Measurements from ENCODE around the gene GNG12. TPM values are rescaled to one million over a fixed set of nuclear protein-coding genes. Genes with fewer than 3 reads are reported as not detected.

Gene GNG12
- total RNA-seq, 2 experiments from 2014 or later, result not detected

GRCh38 chr1:67711158-67711854, 122.0 kb downstream of the GNG12 start:
- Mint-ChIP-seq H3K27me3 (no peaks in the 10 kb centered on the region), H3K4me3 (no peak overlapping the region), H3K9me3 (no peaks in the 10 kb centered on the region), H3K4me1 (ENCODE audit: low read depth) (no peaks in the 10 kb centered on the region), H3K36me3 (ENCODE audit: low read depth) (no peaks in the 10 kb centered on the region), H3K27ac (no peak overlapping the region)
- DNase-seq (no peak), ATAC-seq (ENCODE audit: poor library complexity) (no peak)
- no peak overlapping the region for H3K27ac ChIP-seq (ENCODE audit: low read depth in 1 of 2, low read length in 2 of 2)
- H3K27me3 ChIP-seq (ENCODE audit: control insufficient read depth in 1 of 2, insufficient read depth in 2 of 2, low read length in 2 of 2), result no peaks in the 10 kb centered on the region
- no peaks in the 10 kb centered on the region for H3K36me3 ChIP-seq (ENCODE audit: insufficient read depth, low read length)
- no peak overlapping the region for H3K4me3 ChIP-seq (ENCODE audit: low read length)
- CTCF ChIA-PET, result no interaction called here
- TF ChIP-seq, protein P1, sequence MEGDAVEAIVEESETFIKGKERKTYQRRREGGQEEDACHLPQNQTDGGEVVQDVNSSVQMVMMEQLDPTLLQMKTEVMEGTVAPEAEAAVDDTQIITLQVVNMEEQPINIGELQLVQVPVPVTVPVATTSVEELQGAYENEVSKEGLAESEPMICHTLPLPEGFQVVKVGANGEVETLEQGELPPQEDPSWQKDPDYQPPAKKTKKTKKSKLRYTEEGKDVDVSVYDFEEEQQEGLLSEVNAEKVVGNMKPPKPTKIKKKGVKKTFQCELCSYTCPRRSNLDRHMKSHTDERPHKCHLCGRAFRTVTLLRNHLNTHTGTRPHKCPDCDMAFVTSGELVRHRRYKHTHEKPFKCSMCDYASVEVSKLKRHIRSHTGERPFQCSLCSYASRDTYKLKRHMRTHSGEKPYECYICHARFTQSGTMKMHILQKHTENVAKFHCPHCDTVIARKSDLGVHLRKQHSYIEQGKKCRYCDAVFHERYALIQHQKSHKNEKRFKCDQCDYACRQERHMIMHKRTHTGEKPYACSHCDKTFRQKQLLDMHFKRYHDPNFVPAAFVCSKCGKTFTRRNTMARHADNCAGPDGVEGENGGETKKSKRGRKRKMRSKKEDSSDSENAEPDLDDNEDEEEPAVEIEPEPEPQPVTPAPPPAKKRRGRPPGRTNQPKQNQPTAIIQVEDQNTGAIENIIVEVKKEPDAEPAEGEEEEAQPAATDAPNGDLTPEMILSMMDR (IDR thresholded peaks at IDR 0.05), result no peak
- H3K4me1 ChIP-seq (ENCODE audit: insufficient read depth, low read length), result no peaks in the 10 kb centered on the region
- intact Hi-C loops (cut with DNase I, micrococcal nuclease), result no loop called here
- H3K9me3 ChIP-seq (ENCODE audit: control insufficient read depth in 1 of 2, insufficient read depth in 1 of 2, low read length in 2 of 2), result no peaks in the 10 kb centered on the region
- POLR2A ChIA-PET, result interaction anchor here (0.9 to 1.5 kb wide), 3 partner anchors 9 to 25 kb away, joined by 3 to 6 read pairs (median 3); no protein-coding TSS in a partner anchor

GRCh38 chr1:67710417-67710816, 122.8 kb downstream of the GNG12 start:
- ChIA-PET CTCF (no interaction called here), POLR2A (no interaction called here)
- Histone ChIP-seq H3K4me1 (ENCODE audit: insufficient read depth, low read length) (no peaks in the 10 kb centered on the region), H3K27me3 (ENCODE audit: control insufficient read depth in 1 of 2, insufficient read depth in 2 of 2, low read length in 2 of 2) (no peaks in the 10 kb centered on the region), H3K36me3 (ENCODE audit: insufficient read depth, low read length) (no peaks in the 10 kb centered on the region), H3K4me3 (ENCODE audit: low read length) (no peak overlapping the region), H3K9me3 (ENCODE audit: control insufficient read depth in 1 of 2, insufficient read depth in 1 of 2, low read length in 2 of 2) (no peaks in the 10 kb centered on the region), H3K27ac (ENCODE audit: low read depth in 1 of 2, low read length in 2 of 2) (no peak overlapping the region)
- Mint-ChIP-seq H3K4me1 (ENCODE audit: low read depth) (no peaks in the 10 kb centered on the region), H3K9me3 (no peaks in the 10 kb centered on the region), H3K27me3 (no peaks in the 10 kb centered on the region), H3K27ac (no peak overlapping the region), H3K36me3 (ENCODE audit: low read depth) (no peaks in the 10 kb centered on the region), H3K4me3 (no peak overlapping the region)
- ATAC-seq (ENCODE audit: poor library complexity) (no peak), DNase-seq (no peak)
- TF ChIP-seq, protein P1 (IDR thresholded peaks at IDR 0.05), result no peak
- intact Hi-C loops (cut with DNase I, micrococcal nuclease), result no loop called here

DNA sequence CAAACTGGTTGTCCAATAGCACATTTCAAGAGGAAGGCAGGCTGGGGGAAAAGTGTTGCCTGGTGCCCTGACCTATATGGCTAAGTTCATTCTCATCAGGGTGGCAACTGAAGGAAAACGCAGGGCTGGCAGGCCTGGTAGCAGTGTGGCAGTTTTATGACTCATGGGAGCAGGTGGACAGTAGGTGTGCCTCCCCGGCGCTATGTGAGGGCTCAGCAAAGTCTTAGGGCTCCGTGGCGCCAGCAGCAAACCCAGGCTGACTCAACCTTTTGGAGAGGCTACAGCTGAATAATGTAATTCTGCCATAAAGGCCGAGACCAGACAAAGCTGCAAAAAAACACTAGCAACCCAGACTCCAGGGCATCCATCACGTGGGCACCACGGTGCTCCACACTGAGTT, 124.7 kb downstream of the GNG12 start:
- Mint-ChIP-seq H3K27me3 (no peaks in the 10 kb centered on the region), H3K36me3 (ENCODE audit: low read depth) (no peaks in the 10 kb centered on the region), H3K4me1 (ENCODE audit: low read depth) (no peaks in the 10 kb centered on the region), H3K9me3 (no peaks in the 10 kb centered on the region), H3K4me3 (no peak overlapping the region), H3K27ac (no peak overlapping the region)
- H3K27ac ChIP-seq (ENCODE audit: low read depth in 1 of 2, low read length in 2 of 2), result no peak overlapping the region
- CTCF ChIA-PET, result no interaction called here
- H3K27me3 ChIP-seq (ENCODE audit: control insufficient read depth in 1 of 2, insufficient read depth in 2 of 2, low read length in 2 of 2), result no peaks in the 10 kb centered on the region
- no peaks in the 10 kb centered on the region for H3K36me3 ChIP-seq (ENCODE audit: insufficient read depth, low read length)
- TF ChIP-seq, protein P1 (IDR thresholded peaks at IDR 0.05), result no peak
- intact Hi-C loops (cut with DNase I, micrococcal nuclease), result no loop called here
- H3K4me1 ChIP-seq (ENCODE audit: insufficient read depth, low read length), result no peaks in the 10 kb centered on the region
- ATAC-seq (ENCODE audit: poor library complexity), result no peak
- no peak for DNase-seq
- H3K4me3 ChIP-seq (ENCODE audit: low read length), result no peak overlapping the region
- POLR2A ChIA-PET, result no interaction called here
- H3K9me3 ChIP-seq (ENCODE audit: control insufficient read depth in 1 of 2, insufficient read depth in 1 of 2, low read length in 2 of 2), result no peaks in the 10 kb centered on the region

Measured in CD4-positive, alpha-beta T cell (primary cell).